NB4 (cell line): ENCODE data around the gene ATG4C.
"Not testable (repeated sequence)": the region's sequence is repeated elsewhere in the genome, so short reads cannot be mapped to it uniquely, and the experiment has no call there.

Source experiments
- CTCF ChIP-seq: IDR thresholded peaks from one replicate; pipeline ENCODE4 v1.5.1; 2012; ENCODE audit warnings: low read depth, low read length
- MYC ChIP-seq: IDR thresholded peaks from 2 replicates; pipeline ENCODE4 v1.6.1; 2011; ENCODE audit warnings: low read depth, low read length
- POLR2A ChIP-seq: IDR thresholded peaks from 2 replicates; pipeline ENCODE4 v1.6.1; 2011; ENCODE audit warnings: mild to moderate bottlenecking; ENCODE audit not compliant: insufficient read length; ENCODE audit errors: extremely low read depth

- not testable (repeated sequence) for TF ChIP-seq POLR2A, CTCF, MYC
Measured at GRCh38 chr1:62740701-62741100, 43.2 kb upstream of the ATG4C start.
